Mesenchymal stem cell (in vitro differentiated cells and primary cell): ENCODE data around the gene SKAP1.

ENCODE experiments used
- DNase-seq: peaks from one replicate; pipeline ENCODE4 v3.0.0-alpha.2; 2013
- H2AFZ ChIP-seq: one replicate; pipeline ENCODE4 v1.6.1; 2013; ENCODE audit warnings: low read depth, mild to moderate bottlenecking, control low read depth, inconsistent platforms, low read length, moderate library complexity
- H2AK5ac ChIP-seq: 2 replicates; pipeline ENCODE4 v1.6.1; 2013; ENCODE audit warnings: low read length, moderate library complexity, mild to moderate bottlenecking, inconsistent platforms; ENCODE audit not compliant: severe bottlenecking
- H2BK120ac ChIP-seq: one replicate; pipeline ENCODE4 v1.6.1; 2013; ENCODE audit warnings: low read depth, mild to moderate bottlenecking, inconsistent platforms, low read length, moderate library complexity
- H2BK12ac ChIP-seq, 2 experiments: one replicate each; pipeline ENCODE4 v1.6.1; 2013; ENCODE audit warnings: inconsistent platforms in 2 of 2, low read length in 2 of 2, mild to moderate bottlenecking in 2 of 2, moderate library complexity in 2 of 2, control low read depth in 1 of 2
- H2BK15ac ChIP-seq: one replicate; pipeline ENCODE4 v1.6.1; 2013; ENCODE audit warnings: mild to moderate bottlenecking, low read depth, inconsistent platforms; ENCODE audit not compliant: poor library complexity, severe bottlenecking
- H2BK5ac ChIP-seq: 2 replicates; pipeline ENCODE4 v1.6.1; 2013; ENCODE audit warnings: low read depth, mild to moderate bottlenecking, low read length, control low read depth, inconsistent platforms; ENCODE audit not compliant: poor library complexity, severe bottlenecking
- H3K14ac ChIP-seq, 2 experiments: one replicate each; pipeline ENCODE4 v1.6.1; 2013; ENCODE audit warnings: inconsistent platforms in 2 of 2, low read length in 2 of 2, control low read depth in 1 of 2, mild to moderate bottlenecking in 1 of 2, moderate library complexity in 1 of 2
- H3K18ac ChIP-seq, 2 experiments: one replicate each; pipeline ENCODE4 v1.6.1; 2013; ENCODE audit warnings: inconsistent platforms in 2 of 2, low read length in 2 of 2, control low read depth in 1 of 2, low read depth in 1 of 2, mild to moderate bottlenecking in 1 of 2
- H3K23ac ChIP-seq, 2 experiments: one replicate each; pipeline ENCODE4 v1.6.1; 2013; ENCODE audit warnings: inconsistent platforms in 2 of 2, low read length in 2 of 2, mild to moderate bottlenecking in 2 of 2, moderate library complexity in 2 of 2, control low read depth in 1 of 2
- H3K27ac ChIP-seq: 2 replicates; pipeline ENCODE4 v1.5.1; 2013; ENCODE audit warnings: mild to moderate bottlenecking, moderate library complexity, low read length, control low read depth, inconsistent platforms; ENCODE audit not compliant: poor library complexity, severe bottlenecking
- H3K27me3 ChIP-seq, 2 experiments: 2 replicates each; pipeline versions ENCODE4 v1.6.1 to v1.7.0; 2013; ENCODE audit warnings: low read length in 2 of 2, mild to moderate bottlenecking in 2 of 2, moderate library complexity in 2 of 2, control low read depth in 1 of 2, inconsistent platforms in 1 of 2; ENCODE audit not compliant: control insufficient read depth in 1 of 2, insufficient read depth in 1 of 2
- H3K36me3 ChIP-seq, 2 experiments: 2 replicates each; pipeline versions ENCODE4 v1.6.1 to v1.7.0; 2013; ENCODE audit warnings: low read length in 2 of 2, control low read depth in 1 of 2, inconsistent platforms in 1 of 2, low read depth in 1 of 2, mild to moderate bottlenecking in 1 of 2; ENCODE audit not compliant: insufficient read depth in 2 of 2, control insufficient read depth in 1 of 2
- H3K4ac ChIP-seq, 2 experiments: one replicate each; pipeline ENCODE4 v1.6.1; 2013; ENCODE audit warnings: inconsistent platforms in 2 of 2, low read length in 2 of 2, mild to moderate bottlenecking in 2 of 2, moderate library complexity in 2 of 2, control low read depth in 1 of 2, low read depth in 1 of 2
- H3K4me1 ChIP-seq: 2 replicates; pipeline ENCODE4 v1.6.1; 2013; ENCODE audit warnings: low read depth, low read length, control low read depth; ENCODE audit not compliant: control insufficient read depth, insufficient read depth
- H3K4me2 ChIP-seq: 2 replicates; pipeline ENCODE4 v1.6.1; 2013; ENCODE audit warnings: low read length, mild to moderate bottlenecking, inconsistent platforms; ENCODE audit not compliant: poor library complexity, severe bottlenecking
- H3K4me3 ChIP-seq, 2 experiments: 2 replicates each; pipeline versions ENCODE4 v1.5.1 to v1.7.0; 2013; ENCODE audit warnings: low read length in 2 of 2, mild to moderate bottlenecking in 2 of 2, control low read depth in 1 of 2, low read depth in 1 of 2; ENCODE audit not compliant: insufficient read depth in 1 of 2
- H3K79me1 ChIP-seq: replicated peaks from 2 replicates; pipeline ENCODE4 v1.6.1; 2013; ENCODE audit warnings: mild to moderate bottlenecking, control low read depth, low read length, inconsistent platforms; ENCODE audit not compliant: poor library complexity, severe bottlenecking
- H3K9ac ChIP-seq: 2 replicates; pipeline ENCODE4 v1.7.0; 2013; ENCODE audit warnings: mild to moderate bottlenecking, low read length, moderate library complexity
- H3K9me3 ChIP-seq: 2 replicates; pipeline ENCODE4 v1.7.0; 2013; ENCODE audit warnings: mild to moderate bottlenecking, low read length; ENCODE audit not compliant: control insufficient read depth
- H4K8ac ChIP-seq: one replicate; pipeline ENCODE4 v1.6.1; 2013; ENCODE audit warnings: inconsistent platforms, mild to moderate bottlenecking, low read length, moderate library complexity
- H4K91ac ChIP-seq: one replicate; pipeline ENCODE4 v1.6.1; 2013; ENCODE audit warnings: mild to moderate bottlenecking, low read length, inconsistent platforms
- WGBS: methylation state at CpG from one replicate; pipeline ENCODE4 v1.1.7; 2013; ENCODE audit warnings: mixed read lengths; 5-methylcytosine and 5-hydroxymethylcytosine counted together

The SKAP1 gene

DNA sequence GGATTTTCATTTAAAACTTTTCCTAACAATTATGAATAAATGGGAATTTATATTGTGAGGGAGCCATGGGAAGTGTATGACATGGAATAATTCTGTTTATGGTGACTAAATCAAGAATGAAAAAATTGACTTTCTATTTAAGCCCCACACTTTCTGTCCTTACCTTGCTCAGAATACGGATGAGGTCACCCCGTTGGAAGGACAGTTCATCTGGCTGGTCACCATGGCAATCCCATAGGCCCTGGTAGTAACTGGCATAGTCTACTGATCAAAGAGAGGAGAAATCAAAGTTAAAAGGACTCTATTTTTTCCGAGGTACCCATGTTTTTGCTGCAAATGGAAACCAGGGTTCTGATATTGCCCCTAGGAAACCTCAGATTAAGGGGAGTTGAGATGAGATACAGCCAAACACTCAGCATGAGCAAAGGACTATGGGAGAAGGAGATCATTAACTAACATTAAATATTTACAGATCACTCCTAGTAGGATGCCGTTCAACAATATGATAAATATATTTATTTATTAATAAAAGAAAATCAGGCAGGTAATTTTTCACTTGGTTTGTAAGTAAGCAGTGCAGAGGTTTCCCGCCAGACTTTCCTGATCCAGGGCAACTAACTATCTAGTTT is 267.6 kb downstream of the SKAP1 start:
- no peak overlapping the region for H2BK12ac ChIP-seq
- DNase-seq = no peak
- H4K91ac ChIP-seq = no peak overlapping the region
- H3K27ac ChIP-seq = no peak overlapping the region
- H2AK5ac ChIP-seq = no peak overlapping the region
- no peak overlapping the region for H3K4ac ChIP-seq
- no peak overlapping the region for H3K18ac ChIP-seq
- no peak overlapping the region for H2BK120ac ChIP-seq
- no peak overlapping the region for H3K9ac ChIP-seq
- H3K4me3 ChIP-seq = no peak overlapping the region
- no peak overlapping the region for H2AFZ ChIP-seq
- no peak overlapping the region for H3K4me2 ChIP-seq
- H3K23ac ChIP-seq = no peak overlapping the region
- H3K14ac ChIP-seq = no peak overlapping the region
- H4K8ac ChIP-seq = no peak overlapping the region
- no peak overlapping the region for H2BK5ac ChIP-seq
- H2BK15ac ChIP-seq = no peak overlapping the region
- no peaks in the 10 kb centered on the region for H3K36me3 ChIP-seq
- no peaks in the 10 kb centered on the region for H3K79me1 ChIP-seq
- H3K4me1 ChIP-seq = no peaks in the 10 kb centered on the region
- H3K27me3 ChIP-seq = peaks cover 0 to 16% of the 10 kb centered on the region in 2 experiments
- no peaks in the 10 kb centered on the region for H3K9me3 ChIP-seq
- 94% methylated on average over 4 of the region's 5 CpGs for WGBS

DNA sequence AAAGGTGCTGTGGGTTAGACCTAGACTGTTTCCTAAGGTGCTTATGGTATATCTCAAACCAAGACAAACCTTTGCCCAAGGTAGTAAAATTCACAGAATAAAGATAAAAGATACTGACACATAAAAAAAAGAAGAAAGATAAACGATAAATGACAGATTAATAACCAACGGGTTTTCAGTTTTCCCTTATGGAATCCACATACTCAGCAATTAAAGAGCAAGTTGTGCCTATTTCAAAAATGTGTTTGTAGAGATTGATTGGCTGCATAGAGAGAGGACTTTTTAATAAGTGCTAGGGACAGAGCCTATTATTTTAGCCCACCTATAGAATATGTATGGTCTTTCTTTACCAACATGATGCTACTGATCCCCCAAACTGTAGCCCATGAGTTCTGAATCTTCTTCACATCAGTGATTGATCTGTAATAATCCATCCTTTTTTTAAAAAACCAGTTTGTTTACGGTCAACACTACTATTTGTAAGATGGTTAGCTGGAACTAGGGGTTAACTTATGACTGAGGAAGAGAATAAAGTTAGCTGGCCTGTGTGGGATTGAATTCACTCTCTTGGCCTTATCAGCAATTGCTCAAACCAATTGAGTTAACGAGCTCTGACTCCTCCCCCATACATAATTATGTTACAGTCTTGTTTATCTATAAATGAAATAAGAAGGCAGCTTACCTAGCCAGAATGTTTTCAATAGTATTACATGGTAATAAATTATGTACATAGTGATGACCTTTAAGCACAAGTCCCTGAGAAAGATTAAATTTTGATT is 268.7 kb downstream of the SKAP1 start:
- no peak overlapping the region for H4K91ac ChIP-seq
- no peak overlapping the region for H3K14ac ChIP-seq
- no peak overlapping the region for H2AK5ac ChIP-seq
- H2BK15ac ChIP-seq = no peak overlapping the region
- no peaks in the 10 kb centered on the region for H3K79me1 ChIP-seq
- H3K27me3 ChIP-seq = peaks cover 0 to 13% of the 10 kb centered on the region in 2 experiments
- no peaks in the 10 kb centered on the region for H3K36me3 ChIP-seq
- no peak overlapping the region for H2AFZ ChIP-seq
- H3K27ac ChIP-seq = no peak overlapping the region
- DNase-seq = no peak
- whole genome bisulfite sequencing = 80% methylated on average over 1 of the region's 4 CpGs
- H2BK120ac ChIP-seq = no peak overlapping the region
- no peak overlapping the region for H2BK12ac ChIP-seq
- no peak overlapping the region for H3K4ac ChIP-seq
- no peak overlapping the region for H3K4me3 ChIP-seq
- no peak overlapping the region for H3K4me2 ChIP-seq
- no peak overlapping the region for H3K18ac ChIP-seq
- no peak overlapping the region for H3K23ac ChIP-seq
- H3K4me1 ChIP-seq = no peaks in the 10 kb centered on the region
- no peak overlapping the region for H2BK5ac ChIP-seq
- H4K8ac ChIP-seq = no peak overlapping the region
- H3K9me3 ChIP-seq = no peaks in the 10 kb centered on the region
- H3K9ac ChIP-seq = no peak overlapping the region

DNA sequence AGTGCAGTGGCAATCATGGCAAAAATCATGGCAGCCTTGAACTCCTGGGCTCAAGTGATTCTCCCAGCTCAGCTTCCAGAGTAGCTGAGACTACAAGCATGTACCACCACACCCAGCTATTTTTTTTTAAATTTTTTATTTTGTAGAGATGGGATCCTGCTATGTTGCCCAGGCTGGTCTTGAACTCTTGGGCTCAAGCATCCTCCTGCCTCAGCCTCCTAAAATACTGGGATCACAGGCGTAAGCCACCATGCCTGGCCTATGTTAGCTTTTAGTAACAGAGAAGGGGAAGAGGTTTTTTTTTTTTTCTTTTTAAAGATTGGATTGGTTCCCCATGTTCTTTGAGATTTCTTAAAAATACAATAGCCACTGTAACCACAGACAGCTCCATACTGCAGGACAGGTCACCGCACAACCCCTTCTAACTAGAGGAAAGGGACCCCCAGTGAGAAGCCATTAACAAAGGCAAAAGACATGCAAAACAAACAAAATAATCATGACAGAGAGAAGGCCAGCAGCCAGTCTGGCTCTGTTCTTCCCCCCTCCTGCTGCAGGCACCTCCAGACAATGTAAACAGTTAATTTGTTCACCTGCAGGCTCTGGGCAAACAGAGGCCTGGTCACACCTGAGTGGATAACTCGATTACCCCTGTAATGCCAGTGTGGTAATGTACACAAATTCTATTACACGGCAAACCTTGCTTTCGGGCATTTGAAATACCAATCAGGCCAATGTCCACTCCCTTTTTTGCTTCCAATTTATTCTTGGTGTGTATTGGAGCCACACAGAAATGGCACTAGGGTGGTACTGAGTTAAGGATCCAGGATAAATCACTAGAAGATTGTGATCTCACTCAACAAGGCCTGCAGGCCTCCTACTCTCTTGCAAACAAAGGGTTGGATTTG is 269.6 kb downstream of the SKAP1 start:
- no peak for DNase-seq
- H3K23ac ChIP-seq = no peak overlapping the region
- H3K18ac ChIP-seq = no peak overlapping the region
- H4K8ac ChIP-seq = no peak overlapping the region
- no peak overlapping the region for H2BK120ac ChIP-seq
- WGBS = 60% methylated on average over 4 of the region's 5 CpGs
- no peak overlapping the region for H4K91ac ChIP-seq
- H3K9ac ChIP-seq = no peak overlapping the region
- no peak overlapping the region for H2AK5ac ChIP-seq
- H3K4me2 ChIP-seq = peak overlapping the region; percentile 16
- H3K27me3 ChIP-seq = peaks cover 5 to 19% of the 10 kb centered on the region in 2 experiments
- no peaks in the 10 kb centered on the region for H3K4me1 ChIP-seq
- no peak overlapping the region for H2BK5ac ChIP-seq
- no peaks in the 10 kb centered on the region for H3K79me1 ChIP-seq
- H3K9me3 ChIP-seq = no peaks in the 10 kb centered on the region
- H3K14ac ChIP-seq = no peak overlapping the region
- no peak overlapping the region for H3K4ac ChIP-seq
- H3K4me3 ChIP-seq = no peak overlapping the region
- no peak overlapping the region for H2BK12ac ChIP-seq
- no peak overlapping the region for H2AFZ ChIP-seq
- no peak overlapping the region for H2BK15ac ChIP-seq
- no peaks in the 10 kb centered on the region for H3K36me3 ChIP-seq
- no peak overlapping the region for H3K27ac ChIP-seq

DNA sequence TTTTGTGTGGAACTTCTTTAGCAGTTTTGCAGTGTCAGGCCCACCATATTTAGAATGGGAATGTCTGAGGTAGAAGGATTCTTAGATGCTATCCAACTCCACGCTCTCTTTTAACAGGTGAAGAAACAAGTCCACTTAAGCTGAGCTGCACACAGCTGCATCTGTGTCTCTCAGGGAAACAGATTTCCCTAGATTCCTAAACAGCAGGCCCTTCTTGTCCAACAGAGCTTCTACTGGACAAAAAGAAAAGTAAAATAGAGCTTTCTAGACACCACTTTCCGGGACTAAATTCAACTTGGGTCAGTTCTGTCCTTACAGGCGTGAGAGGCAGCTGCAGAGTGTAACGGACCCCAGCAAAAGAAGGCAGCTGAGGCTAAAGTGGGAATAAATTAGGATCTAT is 270.8 kb downstream of the SKAP1 start:
- no peak overlapping the region for H2BK5ac ChIP-seq
- H4K91ac ChIP-seq = no peak overlapping the region
- H2BK15ac ChIP-seq = no peak overlapping the region
- no peak overlapping the region for H3K18ac ChIP-seq
- H3K27me3 ChIP-seq = peaks cover 5 to 23% of the 10 kb centered on the region in 2 experiments
- no peak overlapping the region for H2BK120ac ChIP-seq
- H3K9me3 ChIP-seq = no peaks in the 10 kb centered on the region
- H2AK5ac ChIP-seq = no peak overlapping the region
- H3K9ac ChIP-seq = no peak overlapping the region
- H4K8ac ChIP-seq = no peak overlapping the region
- no peaks in the 10 kb centered on the region for H3K4me1 ChIP-seq
- no peaks in the 10 kb centered on the region for H3K79me1 ChIP-seq
- DNase-seq = no peak
- no peak overlapping the region for H3K4ac ChIP-seq
- no peak overlapping the region for H3K23ac ChIP-seq
- H3K36me3 ChIP-seq = no peaks in the 10 kb centered on the region
- H3K14ac ChIP-seq = no peak overlapping the region
- H2AFZ ChIP-seq = no peak overlapping the region
- no peak overlapping the region for H3K27ac ChIP-seq
- 83% methylated on average over 4 of the region's 4 CpGs for WGBS
- no peak overlapping the region for H3K4me3 ChIP-seq
- no peak overlapping the region for H2BK12ac ChIP-seq
- no peak overlapping the region for H3K4me2 ChIP-seq
